ENCODE measurements around the gene SSR3. TPM values are rescaled to one million over a fixed set of nuclear protein-coding genes. Genes with fewer than 3 reads are reported as not detected.
A peak's percentile ranks its signal among the peaks of the same experiment; 100 is the strongest.

SSR3 gene
- total and polyA plus RNA-seq, 2 of the 13 experiments (the other 11 are each of a cell fraction or from before 2014, with no cell fraction given): 229 to 325 TPM

GRCh38 chr3:156552973-156553372 lies 1.9 kb downstream of the SSR3 start (continued):
- TF ChIP-seq, protein P1, sequence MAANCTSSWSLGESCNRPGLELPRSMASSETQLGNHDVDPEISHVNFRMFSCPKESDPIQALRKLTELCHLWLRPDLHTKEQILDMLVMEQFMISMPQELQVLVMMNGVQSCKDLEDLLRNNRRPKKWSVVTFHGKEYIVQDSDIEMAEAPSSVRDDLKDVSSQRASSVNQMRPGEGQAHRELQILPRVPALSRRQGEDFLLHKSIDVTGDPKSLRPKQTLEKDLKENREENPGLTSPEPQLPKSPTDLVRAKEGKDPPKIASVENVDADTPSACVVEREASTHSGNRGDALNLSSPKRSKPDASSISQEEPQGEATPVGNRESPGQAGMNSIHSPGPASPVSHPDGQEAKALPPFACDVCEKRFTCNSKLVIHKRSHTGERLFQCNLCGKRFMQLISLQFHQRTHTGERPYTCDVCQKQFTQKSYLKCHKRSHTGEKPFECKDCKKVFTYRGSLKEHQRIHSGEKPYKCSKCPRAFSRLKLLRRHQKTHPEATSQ (CRISPR knock-in tag; IDR thresholded peaks at IDR 0.05; ENCODE audit: borderline replicate concordance): no peak
- no peak for TF ChIP-seq REL (CRISPR knock-in tag; conservative IDR thresholded peaks at IDR 0.05)

DNA sequence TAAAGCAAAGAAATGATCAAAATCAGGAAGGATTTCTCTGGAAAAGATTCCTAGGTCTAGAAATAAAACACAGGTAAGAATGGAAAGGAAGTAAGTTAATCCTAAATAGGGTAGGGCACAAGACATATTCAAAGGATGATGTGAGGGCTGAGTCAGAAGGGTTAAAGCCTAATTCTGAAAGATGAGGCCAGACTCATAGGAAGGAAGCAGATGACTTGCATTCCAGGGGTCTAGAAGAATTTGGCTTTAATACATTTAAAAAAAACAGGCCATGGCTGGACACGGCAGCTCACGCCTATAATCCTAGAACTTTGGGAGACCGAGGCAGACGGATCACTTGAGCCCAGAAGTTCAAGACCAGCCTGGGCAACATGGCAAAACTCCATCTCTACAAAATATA lies 3.2 kb downstream of the SSR3 start:
- no peak overlapping the region for H3K27ac ChIP-seq (ENCODE audit: extremely low read length, insufficient read depth, low read length)
- H3K9me3 ChIP-seq (ENCODE audit: low read length): no peaks in the 10 kb centered on the region
- peak overlapping the region; percentile 79; the same call in 1 of the 2 replicates for H3K4me2 ChIP-seq (ENCODE audit: low read depth, low read length)
- H3K27me3 ChIP-seq (ENCODE audit: control insufficient read depth in 1 of 2, insufficient read depth in 2 of 2, low read length in 2 of 2): no peaks in the 10 kb centered on the region; a peak in 2 of 5 replicates
- WGBS (ENCODE audit: low lambda C conversion rate): 100% methylated on average over 4 of the region's 4 CpGs
- DNase-seq (ENCODE audit: low spot score) (no peak), FAIRE-seq (no peak), ATAC-seq (no peak)
- H3K4me1 ChIP-seq (ENCODE audit: insufficient read depth, low read length): peaks cover 61% of the 10 kb centered on the region
- TF ChIP-seq BRCA1 (CRISPR knock-in tag; IDR thresholded peaks at IDR 0.05) (no peak), ZNF296 (CRISPR knock-in tag; conservative IDR thresholded peaks at IDR 0.05) (no peak), ZNF891 (CRISPR knock-in tag; IDR thresholded peaks at IDR 0.05) (no peak), CBX5 (CRISPR knock-in tag; IDR thresholded peaks at IDR 0.05; ENCODE audit: borderline replicate concordance) (no peak), TCF12 (IDR thresholded peaks at IDR 0.05) (no peak), TCF12 (CRISPR knock-in tag; IDR thresholded peaks at IDR 0.05) (no peak), JDP2 (CRISPR knock-in tag; IDR thresholded peaks at IDR 0.05; ENCODE audit: borderline replicate concordance) (no peak), TIGD3 (CRISPR knock-in tag; IDR thresholded peaks at IDR 0.05; ENCODE audit: borderline replicate concordance) (no peak), PHF21A (CRISPR knock-in tag; IDR thresholded peaks at IDR 0.05) (no peak), ZNF773 (CRISPR knock-in tag; IDR thresholded peaks at IDR 0.05; ENCODE audit: borderline replicate concordance) (no peak), SP1 (IDR thresholded peaks at IDR 0.05) (no peak), SP1 (CRISPR knock-in tag; IDR thresholded peaks at IDR 0.05) (no peak), PCBP1 (IDR thresholded peaks at IDR 0.05; ENCODE audit: borderline replicate concordance, low read depth, low read length) (no peak), KLF9 (CRISPR knock-in tag; IDR thresholded peaks at IDR 0.05; ENCODE audit: low read depth) (no peak), ZKSCAN8 (CRISPR knock-in tag; IDR thresholded peaks at IDR 0.05; ENCODE audit: borderline replicate concordance) (no peak), CREBL2 (CRISPR knock-in tag; IDR thresholded peaks at IDR 0.05; ENCODE audit: borderline replicate concordance) (no peak), DRAP1 (CRISPR knock-in tag; IDR thresholded peaks at IDR 0.05) (no peak)
- ChIA-PET POLR2A (no interaction called here), CTCF (ENCODE audit: low intra/inter-chr PET ratio, low total read pairs) (no interaction called here)
- intact Hi-C loops (cut with micrococcal nuclease; ENCODE audit: unreplicated experiment): no loop called here
- peaks cover 80% of the 10 kb centered on the region for H3K79me2 ChIP-seq (ENCODE audit: insufficient read depth, low read length)
- H3K36me3 ChIP-seq (replicated peaks in 1 of 2; ENCODE audit: control insufficient read depth in 1 of 2, insufficient read depth in 2 of 2, low read length in 2 of 2): peaks cover 7 to 49% of the 10 kb centered on the region in 2 experiments
- H4K20me1 ChIP-seq (ENCODE audit: insufficient read depth, low read length): peaks cover 17% of the 10 kb centered on the region; the same call in 1 of the 2 replicates
- no TSS peak for BruUV-seq (replicated peaks)
- no peak overlapping the region for H3K4me3 ChIP-seq (replicated peaks in 1 of 3; ENCODE audit: insufficient read depth in 1 of 3, low read depth in 2 of 3, low read length in 3 of 3)
- H2AFZ ChIP-seq (ENCODE audit: low read length): no peak overlapping the region
- in situ Hi-C loops (cut with HindIII; ENCODE audit: extremely low pct_ligation_motif_present, low pct_unique_long_range_greater_than_20kb): loop anchor here (10.0 kb wide), 1 partner anchor 123 kb away; the partner anchor contains the start of gene TIPARP
- H3K9ac ChIP-seq (ENCODE audit: insufficient read depth, low read depth, low read length): no peak overlapping the region
